ENCODE results near the gene EZR. TPM values are rescaled to one million over a fixed set of nuclear protein-coding genes. Genes with fewer than 3 reads are reported as not detected.
A peak's percentile ranks its signal among the peaks of the same experiment; 100 is the strongest.

The EZR gene
- total and polyA plus RNA-seq, 2 of the 13 experiments (the other 11 are each of a cell fraction or from before 2014, with no cell fraction given) = 34.7 to 60.3 TPM

DNA sequence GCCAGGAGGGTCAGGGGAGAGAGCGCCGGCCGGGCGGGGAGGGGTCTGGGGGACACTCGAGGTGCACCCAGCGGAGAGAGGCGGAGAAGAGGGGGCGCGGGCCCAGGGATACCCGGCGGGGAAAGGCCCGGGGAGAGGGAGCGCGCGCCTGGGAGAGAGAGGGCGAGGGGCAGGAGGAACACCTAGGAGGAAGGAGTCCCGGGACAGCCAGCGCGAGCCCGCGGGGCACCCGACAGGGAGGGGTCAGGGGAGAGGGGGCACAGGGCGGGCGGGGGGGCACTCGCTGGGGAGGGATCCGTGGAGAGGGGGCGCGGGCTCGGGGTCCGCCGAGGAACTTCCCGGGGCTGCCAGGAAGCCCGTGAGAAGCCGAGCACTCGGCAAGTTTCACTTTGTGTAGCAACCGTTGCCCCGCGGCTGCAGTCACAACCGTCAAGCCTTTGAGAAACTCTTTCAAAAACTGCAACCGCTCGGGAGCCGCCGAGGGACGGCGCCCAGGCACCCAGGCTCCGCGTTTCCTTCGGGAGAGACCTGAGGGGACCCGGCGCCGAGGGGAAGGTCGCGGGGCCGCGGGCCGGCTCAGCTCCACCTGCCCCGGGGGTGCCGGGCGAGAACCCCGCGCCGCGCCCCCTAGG, 471 bp downstream of the EZR start (continued):
- TF ChIP-seq, protein P1, sequence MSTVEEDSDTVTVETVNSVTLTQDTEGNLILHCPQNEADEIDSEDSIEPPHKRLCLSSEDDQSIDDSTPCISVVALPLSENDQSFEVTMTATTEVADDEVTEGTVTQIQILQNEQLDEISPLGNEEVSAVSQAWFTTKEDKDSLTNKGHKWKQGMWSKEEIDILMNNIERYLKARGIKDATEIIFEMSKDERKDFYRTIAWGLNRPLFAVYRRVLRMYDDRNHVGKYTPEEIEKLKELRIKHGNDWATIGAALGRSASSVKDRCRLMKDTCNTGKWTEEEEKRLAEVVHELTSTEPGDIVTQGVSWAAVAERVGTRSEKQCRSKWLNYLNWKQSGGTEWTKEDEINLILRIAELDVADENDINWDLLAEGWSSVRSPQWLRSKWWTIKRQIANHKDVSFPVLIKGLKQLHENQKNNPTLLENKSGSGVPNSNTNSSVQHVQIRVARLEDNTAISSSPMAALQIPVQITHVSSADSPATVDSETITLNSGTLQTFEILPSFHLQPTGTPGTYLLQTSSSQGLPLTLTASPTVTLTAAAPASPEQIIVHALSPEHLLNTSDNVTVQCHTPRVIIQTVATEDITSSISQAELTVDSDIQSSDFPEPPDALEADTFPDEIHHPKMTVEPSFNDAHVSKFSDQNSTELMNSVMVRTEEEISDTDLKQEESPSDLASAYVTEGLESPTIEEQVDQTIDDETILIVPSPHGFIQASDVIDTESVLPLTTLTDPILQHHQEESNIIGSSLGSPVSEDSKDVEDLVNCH (CRISPR knock-in tag; IDR thresholded peaks at IDR 0.05) = no peak
- no peak for TF ChIP-seq ATRX (CRISPR knock-in tag; IDR thresholded peaks at IDR 0.05; ENCODE audit: borderline replicate concordance)
- TF ChIP-seq ZNF451 (CRISPR knock-in tag; IDR thresholded peaks at IDR 0.05) = no peak
- TF ChIP-seq SRSF9 (IDR thresholded peaks at IDR 0.05; ENCODE audit: borderline replicate concordance, insufficient read depth, low read depth, low read length, poor library complexity, severe bottlenecking) = no peak
- TF ChIP-seq ZNF282 (IDR thresholded peaks at IDR 0.05; ENCODE audit: partially characterized antibody) = no peak
- TF ChIP-seq, protein P2, sequence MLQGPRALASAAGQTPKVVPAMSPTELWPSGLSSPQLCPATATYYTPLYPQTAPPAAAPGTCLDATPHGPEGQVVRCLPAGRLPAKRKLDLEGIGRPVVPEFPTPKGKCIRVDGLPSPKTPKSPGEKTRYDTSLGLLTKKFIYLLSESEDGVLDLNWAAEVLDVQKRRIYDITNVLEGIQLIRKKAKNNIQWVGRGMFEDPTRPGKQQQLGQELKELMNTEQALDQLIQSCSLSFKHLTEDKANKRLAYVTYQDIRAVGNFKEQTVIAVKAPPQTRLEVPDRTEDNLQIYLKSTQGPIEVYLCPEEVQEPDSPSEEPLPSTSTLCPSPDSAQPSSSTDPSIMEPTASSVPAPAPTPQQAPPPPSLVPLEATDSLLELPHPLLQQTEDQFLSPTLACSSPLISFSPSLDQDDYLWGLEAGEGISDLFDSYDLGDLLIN (CRISPR knock-in tag; IDR thresholded peaks at IDR 0.05; ENCODE audit: borderline replicate concordance) = no peak
- TF ChIP-seq, protein P3, sequence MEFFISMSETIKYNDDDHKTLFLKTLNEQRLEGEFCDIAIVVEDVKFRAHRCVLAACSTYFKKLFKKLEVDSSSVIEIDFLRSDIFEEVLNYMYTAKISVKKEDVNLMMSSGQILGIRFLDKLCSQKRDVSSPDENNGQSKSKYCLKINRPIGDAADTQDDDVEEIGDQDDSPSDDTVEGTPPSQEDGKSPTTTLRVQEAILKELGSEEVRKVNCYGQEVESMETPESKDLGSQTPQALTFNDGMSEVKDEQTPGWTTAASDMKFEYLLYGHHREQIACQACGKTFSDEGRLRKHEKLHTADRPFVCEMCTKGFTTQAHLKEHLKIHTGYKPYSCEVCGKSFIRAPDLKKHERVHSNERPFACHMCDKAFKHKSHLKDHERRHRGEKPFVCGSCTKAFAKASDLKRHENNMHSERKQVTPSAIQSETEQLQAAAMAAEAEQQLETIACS (CRISPR knock-in tag; IDR thresholded peaks at IDR 0.05) = peak; percentile 76
- no peak for TF ChIP-seq NR2F6 (IDR thresholded peaks at IDR 0.05)
- TF ChIP-seq NR2F6 (CRISPR knock-in tag; IDR thresholded peaks at IDR 0.05) = no peak
- TF ChIP-seq, protein P4, sequence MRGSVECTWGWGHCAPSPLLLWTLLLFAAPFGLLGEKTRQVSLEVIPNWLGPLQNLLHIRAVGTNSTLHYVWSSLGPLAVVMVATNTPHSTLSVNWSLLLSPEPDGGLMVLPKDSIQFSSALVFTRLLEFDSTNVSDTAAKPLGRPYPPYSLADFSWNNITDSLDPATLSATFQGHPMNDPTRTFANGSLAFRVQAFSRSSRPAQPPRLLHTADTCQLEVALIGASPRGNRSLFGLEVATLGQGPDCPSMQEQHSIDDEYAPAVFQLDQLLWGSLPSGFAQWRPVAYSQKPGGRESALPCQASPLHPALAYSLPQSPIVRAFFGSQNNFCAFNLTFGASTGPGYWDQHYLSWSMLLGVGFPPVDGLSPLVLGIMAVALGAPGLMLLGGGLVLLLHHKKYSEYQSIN (CRISPR knock-in tag; IDR thresholded peaks at IDR 0.05; ENCODE audit: borderline replicate concordance) = no peak
- TF ChIP-seq SAP130 (CRISPR knock-in tag; IDR thresholded peaks at IDR 0.05; ENCODE audit: low read depth) = 0 out of 2 replicates have a peak, but pooled peaks have one; percentile 28
- TF ChIP-seq FOXK1 (CRISPR knock-in tag; IDR thresholded peaks at IDR 0.05; ENCODE audit: borderline replicate concordance, low read depth) = no peak
- TF ChIP-seq RNF2 (conservative IDR thresholded peaks at IDR 0.05; ENCODE audit: low read depth) = no peak
- no peak for TF ChIP-seq ERF (CRISPR knock-in tag; IDR thresholded peaks at IDR 0.05)
- TF ChIP-seq, protein P5, sequence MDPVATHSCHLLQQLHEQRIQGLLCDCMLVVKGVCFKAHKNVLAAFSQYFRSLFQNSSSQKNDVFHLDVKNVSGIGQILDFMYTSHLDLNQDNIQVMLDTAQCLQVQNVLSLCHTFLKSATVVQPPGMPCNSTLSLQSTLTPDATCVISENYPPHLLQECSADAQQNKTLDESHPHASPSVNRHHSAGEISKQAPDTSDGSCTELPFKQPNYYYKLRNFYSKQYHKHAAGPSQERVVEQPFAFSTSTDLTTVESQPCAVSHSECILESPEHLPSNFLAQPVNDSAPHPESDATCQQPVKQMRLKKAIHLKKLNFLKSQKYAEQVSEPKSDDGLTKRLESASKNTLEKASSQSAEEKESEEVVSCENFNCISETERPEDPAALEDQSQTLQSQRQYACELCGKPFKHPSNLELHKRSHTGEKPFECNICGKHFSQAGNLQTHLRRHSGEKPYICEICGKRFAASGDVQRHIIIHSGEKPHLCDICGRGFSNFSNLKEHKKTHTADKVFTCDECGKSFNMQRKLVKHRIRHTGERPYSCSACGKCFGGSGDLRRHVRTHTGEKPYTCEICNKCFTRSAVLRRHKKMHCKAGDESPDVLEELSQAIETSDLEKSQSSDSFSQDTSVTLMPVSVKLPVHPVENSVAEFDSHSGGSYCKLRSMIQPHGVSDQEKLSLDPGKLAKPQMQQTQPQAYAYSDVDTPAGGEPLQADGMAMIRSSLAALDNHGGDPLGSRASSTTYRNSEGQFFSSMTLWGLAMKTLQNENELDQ (CRISPR knock-in tag; IDR thresholded peaks at IDR 0.05; ENCODE audit: borderline replicate concordance) = no peak
- no peak for TF ChIP-seq GZF1 (CRISPR knock-in tag; IDR thresholded peaks at IDR 0.05)
- TF ChIP-seq SIN3A (IDR thresholded peaks at IDR 0.05; ENCODE audit: borderline replicate concordance, low read depth, low read length) = peak; percentile 19; the same call in 1 of the 2 replicates
- peak; percentile 85 for TF ChIP-seq HNRNPK (IDR thresholded peaks at IDR 0.05; ENCODE audit: low read depth, low read length, poor library complexity, severe bottlenecking)
- peak; percentile 56; the same call in 1 of the 2 replicates for TF ChIP-seq HNRNPL (IDR thresholded peaks at IDR 0.05; ENCODE audit: low read depth, low read length)
- TF ChIP-seq SMAD1 (CRISPR knock-in tag; IDR thresholded peaks at IDR 0.05; ENCODE audit: borderline replicate concordance, low read depth) = no peak
- peak; percentile 7 for TF ChIP-seq XRCC5 (optimal IDR thresholded peaks at IDR 0.05; ENCODE audit: low read length)
- TF ChIP-seq ZNF839 (CRISPR knock-in tag; IDR thresholded peaks at IDR 0.05; ENCODE audit: borderline replicate concordance) = no peak
